ENCODE data around the gene MAP4K4. TPM values are rescaled to one million over a fixed set of nuclear protein-coding genes. Genes with fewer than 3 reads are reported as not detected.

The MAP4K4 gene
- polyA plus RNA-seq, 3 donors = 5.3 to 66.9 (median 8.7) TPM

- H2AFZ ChIP-seq (ENCODE audit: insufficient read depth, low read depth, low read length, poor library complexity, severe bottlenecking) = no peak overlapping the region
- no peak overlapping the region for H3K27ac ChIP-seq (ENCODE audit: low read depth in 1 of 2, low read length in 2 of 2)
- peaks cover 90 to 96% of the 10 kb centered on the region in 2 donors for H3K36me3 Mint-ChIP-seq
- WGBS (ENCODE audit: insufficient coverage) = no CpG with 5 or more reads among the region's 3 CpGs
- peaks cover 98% of the 10 kb centered on the region in 2 donors for H3K36me3 ChIP-seq (replicated peaks in 1 of 2; ENCODE audit: control insufficient read depth in 1 of 2, insufficient read depth in 2 of 2, low read length in 2 of 2)
- H3K27ac Mint-ChIP-seq = no peak overlapping the region
- H3K4me3 Mint-ChIP-seq = no peak overlapping the region
- no peak overlapping the region for H3K4me3 ChIP-seq (replicated peaks in 1 of 3; ENCODE audit: low read depth in 2 of 3, low read length in 3 of 3)
- no peak for DNase-seq
- H3K9ac ChIP-seq (ENCODE audit: insufficient read depth, low read length, poor library complexity, severe bottlenecking) = no peak overlapping the region
- no peaks in the 10 kb centered on the region for H3K9me3 Mint-ChIP-seq
- no peaks in the 10 kb centered on the region for H3K27me3 ChIP-seq (ENCODE audit: control insufficient read depth in 2 of 2, insufficient read depth in 2 of 2, low read length in 2 of 2)
- no peak for TF ChIP-seq CTCF (IDR thresholded peaks at IDR 0.05)
- no peaks in the 10 kb centered on the region for H3K79me2 ChIP-seq (ENCODE audit: insufficient read depth, low read length)
- peaks cover 28% of the 10 kb centered on the region for H4K20me1 ChIP-seq (ENCODE audit: insufficient read depth, low read length)
- no peaks in the 10 kb centered on the region for H3K4me1 Mint-ChIP-seq
- H3K27me3 Mint-ChIP-seq (ENCODE audit: low read depth in 3 of 3) = peaks cover 0 to 2% (median 0%) of the 10 kb centered on the region in 3 donors
- no peaks in the 10 kb centered on the region for H3K9me3 ChIP-seq (replicated peaks in 1 of 2; ENCODE audit: control insufficient read depth in 1 of 2, insufficient read depth in 1 of 2, low read length in 2 of 2)
- intact Hi-C loops (cut with micrococcal nuclease) = no loop called here
- H3K4me2 ChIP-seq (replicated peaks; ENCODE audit: extremely low read depth, low read length, poor library complexity, severe bottlenecking) = no peak overlapping the region
- H3K4me1 ChIP-seq (ENCODE audit: control insufficient read depth in 1 of 2, insufficient read depth in 2 of 2, low read length in 2 of 2) = no peaks in the 10 kb centered on the region
These were observed 176.0 kb downstream of the MAP4K4 start for GRCh38 chr2:101873543-101873942.

GRCh38 chr2:101874069-101874468 is 176.6 kb downstream of the MAP4K4 start:
- DNase-seq = no peak
- H3K4me2 ChIP-seq (replicated peaks; ENCODE audit: extremely low read depth, low read length, poor library complexity, severe bottlenecking) = no peak overlapping the region
- peaks cover 97 to 99% of the 10 kb centered on the region in 2 donors for H3K36me3 ChIP-seq (replicated peaks in 1 of 2; ENCODE audit: control insufficient read depth in 1 of 2, insufficient read depth in 2 of 2, low read length in 2 of 2)
- H4K20me1 ChIP-seq (ENCODE audit: insufficient read depth, low read length) = peaks cover 28% of the 10 kb centered on the region
- intact Hi-C loops (cut with micrococcal nuclease) = no loop called here
- no peaks in the 10 kb centered on the region for H3K4me1 ChIP-seq (ENCODE audit: control insufficient read depth in 1 of 2, insufficient read depth in 2 of 2, low read length in 2 of 2)
- no CpG with 5 or more reads among the region's 3 CpGs for WGBS (ENCODE audit: insufficient coverage)
- Mint-ChIP-seq H3K4me1 (no peaks in the 10 kb centered on the region), H3K9me3 (no peaks in the 10 kb centered on the region), H3K27ac (no peak overlapping the region), H3K4me3 (no peak overlapping the region), H3K36me3 (peaks cover 89 to 96% of the 10 kb centered on the region in 2 donors), H3K27me3 (ENCODE audit: low read depth in 3 of 3) (peaks cover 0 to 2% (median 0%) of the 10 kb centered on the region in 3 donors)
- TF ChIP-seq CTCF (IDR thresholded peaks at IDR 0.05) = no peak
- H3K4me3 ChIP-seq (replicated peaks in 1 of 3; ENCODE audit: low read depth in 2 of 3, low read length in 3 of 3) = no peak overlapping the region
- H3K27ac ChIP-seq (ENCODE audit: low read depth in 1 of 2, low read length in 2 of 2) = no peak overlapping the region
- H3K9me3 ChIP-seq (replicated peaks in 1 of 2; ENCODE audit: control insufficient read depth in 1 of 2, insufficient read depth in 1 of 2, low read length in 2 of 2) = no peaks in the 10 kb centered on the region
- H3K9ac ChIP-seq (ENCODE audit: insufficient read depth, low read length, poor library complexity, severe bottlenecking) = no peak overlapping the region
- no peaks in the 10 kb centered on the region for H3K27me3 ChIP-seq (ENCODE audit: control insufficient read depth in 2 of 2, insufficient read depth in 2 of 2, low read length in 2 of 2)
- no peak overlapping the region for H2AFZ ChIP-seq (ENCODE audit: insufficient read depth, low read depth, low read length, poor library complexity, severe bottlenecking)
- H3K79me2 ChIP-seq (ENCODE audit: insufficient read depth, low read length) = no peaks in the 10 kb centered on the region
